HCT116 (cell line): Measurements from ENCODE around the gene MGAM2. TPM values are rescaled to one million over a fixed set of nuclear protein-coding genes. Genes with fewer than 3 reads are reported as not detected.

ENCODE experiments used
- ATAC-seq: fragments of 200-7000 bp; cut with Tn5 transposase; 2 replicates; pipeline ENCODE4 v1.9.1; 2020; ENCODE audit warnings: mild to moderate bottlenecking, moderate library complexity
- BruUV-seq: library from RNA; stranded (reverse); fragments of 400-500 nt; replicated peaks from 2 replicates; lab custom pipeline; 2021; lab: Mats Ljungman, UMichigan
- CTCF ChIA-PET: fragments of 300-600 bp; sonication (Branson Sonifier 250); formaldehyde crosslinking; loops from one replicate; lab custom pipeline; 2021; ENCODE audit warnings: antibody characterized with exemption; lab: Charles Lee
- POLR2A ChIA-PET: fragments of 300-600, 350-600 bp; sonication (Branson Sonifier 250); formaldehyde crosslinking; loops from one replicate; lab custom pipeline; 2021; ENCODE audit warnings: antibody characterized with exemption; lab: Charles Lee
- RAD21 ChIA-PET, 2 experiments: fragments of 300-600 bp; sonication (Branson Sonifier 250); formaldehyde crosslinking; loops; one replicate each; lab custom pipeline; 2023; ENCODE audit warnings: low total read pairs in 2 of 2; ENCODE audit not compliant: uncharacterized antibody in 2 of 2, unreplicated experiment in 2 of 2, low non-redundant PET in 1 of 2; lab: Charles Lee
- DNase-seq: peaks from one replicate; pipeline ENCODE4 v3.0.0-alpha.2; 2010; ENCODE audit warnings: low read depth, low spot score
- H2AFZ ChIP-seq: fragments of 200-600 bp; shearing (Covaris generic), sonication (generic); 2 replicates; pipeline ENCODE4 v1.6.1; 2017; ENCODE audit warnings: low read depth, mixed run types, mixed read lengths, antibody characterized with exemption, low read length; ENCODE audit not compliant: poor library complexity, severe bottlenecking
- H3K27ac ChIP-seq: 2 replicates; pipeline ENCODE4 v1.5.1; 2012; ENCODE audit warnings: low read depth, low read length
- H3K27me3 ChIP-seq: fragments of 200-600 bp; sonication (generic); 2 replicates; pipeline ENCODE4 v1.6.1; 2016; ENCODE audit warnings: mixed run types, low read length, mixed read lengths; ENCODE audit not compliant: insufficient read depth
- H3K36me3 ChIP-seq, 2 experiments: fragments of 200-500 bp in 1 of 2; fragments of 200-600 bp in 1 of 2; sonication (Bioruptor generic) in 1 of 2; sonication (generic) in 1 of 2; 2 replicates each; pipeline versions ENCODE4 v1.5.1 to v1.6.1; 2014 to 2016; ENCODE audit warnings: low read length in 2 of 2, inconsistent platforms in 1 of 2, mixed read lengths in 1 of 2, mixed run types in 1 of 2; ENCODE audit not compliant: insufficient read depth in 2 of 2, control insufficient read depth in 1 of 2
- H3K4me1 ChIP-seq, 2 experiments: fragments of 200-600 bp in 1 of 2; sonication (generic) in 1 of 2; 2 replicates each; pipeline versions ENCODE4 v1.5.1 to v1.6.1; 2012 to 2017; ENCODE audit warnings: low read length in 2 of 2, inconsistent platforms in 1 of 2, mild to moderate bottlenecking in 1 of 2, mixed read lengths in 1 of 2, mixed run types in 1 of 2, moderate library complexity in 1 of 2; ENCODE audit not compliant: insufficient read depth in 2 of 2, control insufficient read depth in 1 of 2
- H3K4me2 ChIP-seq: fragments of 200-600 bp; sonication (generic); 2 replicates; pipeline ENCODE4 v1.6.1; 2017; ENCODE audit warnings: mixed run types, low read length, mixed read lengths
- H3K4me3 ChIP-seq, 2 experiments: fragments of 200-600 bp in 1 of 2; sonication (generic) in 1 of 2; replicated peaks in 1 of 2; 2 replicates each; pipeline ENCODE4 v1.5.1; 2011 to 2016; ENCODE audit warnings: low read length in 2 of 2, control low read depth in 1 of 2, low read depth in 1 of 2, mild to moderate bottlenecking in 1 of 2, mixed read lengths in 1 of 2, mixed run types in 1 of 2
- H3K79me2 ChIP-seq: fragments of 200-600 bp; sonication (generic); 2 replicates; pipeline ENCODE4 v1.6.1; 2017; ENCODE audit warnings: mild to moderate bottlenecking, mixed run types, low read length, moderate library complexity, mixed read lengths; ENCODE audit not compliant: insufficient read depth
- H3K9ac ChIP-seq: fragments of 200-600 bp; sonication (generic); 2 replicates; pipeline ENCODE4 v1.6.1; 2016; ENCODE audit warnings: low read length, mixed read lengths
- H3K9me2 ChIP-seq: fragments of 200-600 bp; sonication (generic), shearing (Covaris generic); 2 replicates; pipeline ENCODE4 v1.6.1; 2017; ENCODE audit warnings: mixed run types, mild to moderate bottlenecking, moderate library complexity; ENCODE audit not compliant: insufficient read depth
- H3K9me3 ChIP-seq, 2 experiments: fragments of 200-500 bp in 1 of 2; fragments of 200-600 bp in 1 of 2; sonication (Bioruptor generic) in 1 of 2; sonication (generic) in 1 of 2; 2 replicates each; pipeline ENCODE4 v1.6.1; 2014 to 2017; ENCODE audit warnings: low read length in 2 of 2, mixed read lengths in 2 of 2, inconsistent platforms in 1 of 2, low read depth in 1 of 2, mild to moderate bottlenecking in 1 of 2, mixed run types in 1 of 2, moderate library complexity in 1 of 2; ENCODE audit not compliant: control insufficient read depth in 1 of 2, insufficient read depth in 1 of 2
- H4K20me1 ChIP-seq: fragments of 200-600 bp; sonication (generic), shearing (Covaris generic); 2 replicates; pipeline ENCODE4 v1.6.1; 2017; ENCODE audit warnings: mixed run types, mild to moderate bottlenecking, moderate library complexity; ENCODE audit not compliant: insufficient read depth
- CTCF ChIP-seq, 3 experiments: fragments of 200-600 bp in 1 of 3; sonication (generic) in 1 of 3; IDR thresholded peaks in 2 of 3; conservative IDR thresholded peaks in 1 of 3; 2 replicates each; pipeline ENCODE4 v1.5.1; 2012 to 2017; ENCODE audit warnings: low read depth in 2 of 3, low read length in 2 of 3, antibody characterized with exemption in 1 of 3, borderline replicate concordance in 1 of 3, control low read depth in 1 of 3, mild to moderate bottlenecking in 1 of 3, mixed read lengths in 1 of 3, mixed run types in 1 of 3, moderate library complexity in 1 of 3; ENCODE audit not compliant: insufficient read depth in 1 of 3
- EZH2 ChIP-seq: fragments of 200-600 bp; sonication (generic); IDR thresholded peaks from 2 replicates; pipeline ENCODE4 v1.6.1; 2017; ENCODE audit warnings: antibody characterized with exemption, mixed run types
- RAD21 ChIP-seq: IDR thresholded peaks from 2 replicates; pipeline ENCODE4 v1.6.1; 2012; ENCODE audit warnings: low read depth, mild to moderate bottlenecking
- REST ChIP-seq: IDR thresholded peaks from 2 replicates; pipeline ENCODE4 v1.6.1; 2012; ENCODE audit warnings: low read depth
- intact Hi-C: fragments of 100-400 bp; cut with micrococcal nuclease; formaldehyde crosslinking; loops from 2 replicates; pipeline ENCODE4 v1.10.0; 2022
- total RNA-seq: library from RNA; stranded (reverse); gene quantifications from one replicate; pipeline ENCODE4 v1.2.1, GENCODE V29; 2021; ENCODE audit not compliant: unreplicated experiment

MGAM2 gene
- total RNA-seq, 1 experiment from 2014 or later: 0.05 TPM

GRCh38 chr7:142188846-142189245 is 77.3 kb downstream of the MGAM2 start:
- H3K27me3 ChIP-seq: peaks cover 5% of the 10 kb centered on the region
- DNase-seq (peak; percentile 16), ATAC-seq (peak; percentile 40; the same call in 1 of the 2 replicates)
- H2AFZ ChIP-seq: no peak overlapping the region
- H3K4me1 ChIP-seq: no peaks in the 10 kb centered on the region
- TF ChIP-seq REST (no peak), RAD21 (peak; percentile 76), CTCF (IDR thresholded peaks at IDR 0.05 in 2 of 3, conservative IDR thresholded peaks at IDR 0.05 in 1 of 3; ENCODE audit: borderline replicate concordance in 1 of 3, insufficient read depth in 1 of 3, low read depth in 2 of 3, low read length in 2 of 3) (peak; percentile 5 to 50 (median 48); a peak in 3 of 6 replicates), EZH2 (no peak)
- H3K4me2 ChIP-seq: no peak overlapping the region
- no TSS peak for BruUV-seq
- intact Hi-C loops: loop anchor here (1.0 to 5.0 kb wide), 3 partner anchors 213 to 534 kb away; no protein-coding TSS in a partner anchor
- no peak overlapping the region for H3K9ac ChIP-seq
- no peak overlapping the region for H3K4me3 ChIP-seq
- no peak overlapping the region for H3K27ac ChIP-seq
- no peaks in the 10 kb centered on the region for H3K9me3 ChIP-seq
- CTCF ChIA-PET: interaction anchor here (0.6 to 3.0 kb wide), 2 partner anchors 213 to 451 kb away, joined by 3 to 36 read pairs; partner anchors contain the start of gene SSBP1
- RAD21 ChIA-PET: no interaction called here
- no peaks in the 10 kb centered on the region for H3K79me2 ChIP-seq
- H3K9me2 ChIP-seq: no peaks in the 10 kb centered on the region
- no peaks in the 10 kb centered on the region for H4K20me1 ChIP-seq
- POLR2A ChIA-PET: no interaction called here
- no peaks in the 10 kb centered on the region for H3K36me3 ChIP-seq
